GM18868 (cell line): ENCODE measurements around the gene NSMCE1.

ENCODE experiments used
- ATAC-seq: cut with Tn5 transposase; IDR thresholded peaks from one replicate; pipeline ENCODE4 v1.9.1; 2021; ENCODE audit warnings: mild to moderate bottlenecking, moderate library complexity; ENCODE audit not compliant: unreplicated experiment

The NSMCE1 gene

GRCh38 chr16:27232901-27233625 lies 35.5 kb downstream of the NSMCE1 start:
- ATAC-seq, result no peak

- ATAC-seq, result peak; percentile 59
Observed at GRCh38 chr16:27232061-27232900, 36.3 kb downstream of the NSMCE1 start.

GRCh38 chr16:27231692-27232060 lies 36.9 kb downstream of the NSMCE1 start:
- ATAC-seq, result peak; percentile 9

- no peak for ATAC-seq
Observed at GRCh38 chr16:27230562-27231001, 38.0 kb downstream of the NSMCE1 start.

GRCh38 chr16:27229891-27230470 lies 38.6 kb downstream of the NSMCE1 start:
- no peak for ATAC-seq

- ATAC-seq, result no peak
Observed at GRCh38 chr16:27228621-27229501, 39.7 kb downstream of the NSMCE1 start.

GRCh38 chr16:27228045-27228444 lies 40.5 kb downstream of the NSMCE1 start:
- ATAC-seq, result no peak

- ATAC-seq, result no peak
Observed at GRCh38 chr16:27226976-27227705, 41.4 kb downstream of the NSMCE1 start.

- no peak for ATAC-seq
Observed at GRCh38 chr16:27226476-27226875, 42.1 kb downstream of the NSMCE1 start.

GRCh38 chr16:27225536-27226360 lies 42.8 kb downstream of the NSMCE1 start:
- ATAC-seq, result no peak

GRCh38 chr16:27224741-27225300 lies 43.8 kb downstream of the NSMCE1 start:
- ATAC-seq, result no peak

- no peak for ATAC-seq
Observed at GRCh38 chr16:27224271-27224737, 44.3 kb downstream of the NSMCE1 start.

- no peak for ATAC-seq
Observed at GRCh38 chr16:27223701-27224100, 44.9 kb downstream of the NSMCE1 start.

GRCh38 chr16:27223226-27223610 lies 45.4 kb downstream of the NSMCE1 start:
- ATAC-seq, result no peak

- no peak for ATAC-seq
Observed at GRCh38 chr16:27222249-27223225, 46.0 kb downstream of the NSMCE1 start.

- ATAC-seq, result no peak
Observed at GRCh38 chr16:27221576-27222248, 46.9 kb downstream of the NSMCE1 start.

- ATAC-seq, result no peak
Observed at GRCh38 chr16:27220991-27221390, 47.6 kb downstream of the NSMCE1 start.
